GM23338 (cell line): ENCODE data around the gene RFXAP. TPM values are rescaled to one million over a fixed set of nuclear protein-coding genes. Genes with fewer than 3 reads are reported as not detected.

Experiments used
- ATAC-seq: fragments of 200-7000 bp; cut with Tn5 transposase; 3 replicates; pipeline ENCODE4 v1.9.1; 2020
- DNase-seq: peaks from one replicate; pipeline ENCODE4 v3.0.0-alpha.2; 2015; ENCODE audit warnings: low spot score
- H2AFZ ChIP-seq: fragments of 200-600 bp; sonication (generic); 2 replicates; pipeline ENCODE4 v1.8.0; 2016; ENCODE audit warnings: antibody characterized with exemption, mild to moderate bottlenecking, moderate library complexity
- H3F3A ChIP-seq: fragments of 200-600 bp; sonication (generic); replicated peaks from 2 replicates; pipeline ENCODE4 v1.8.0; 2017; ENCODE audit warnings: antibody characterized with exemption, mixed run types, low read depth
- H3K27ac ChIP-seq: fragments of 200-600 bp; sonication (generic); 2 replicates; pipeline ENCODE4 v1.6.1; 2016; ENCODE audit warnings: low read depth
- H3K27me3 ChIP-seq: fragments of 200-600 bp; sonication (generic); 2 replicates; pipeline ENCODE4 v1.8.0; 2016; ENCODE audit warnings: mild to moderate bottlenecking, mixed run types, moderate library complexity; ENCODE audit not compliant: insufficient read depth
- H3K36me3 ChIP-seq: fragments of 200-600 bp; sonication (generic); 2 replicates; pipeline ENCODE4 v1.8.0; 2016; ENCODE audit warnings: mild to moderate bottlenecking; ENCODE audit not compliant: insufficient read depth
- H3K4me1 ChIP-seq: fragments of 200-600 bp; sonication (generic); 2 replicates; pipeline ENCODE4 v1.8.0; 2016; ENCODE audit warnings: mild to moderate bottlenecking, moderate library complexity; ENCODE audit not compliant: insufficient read depth
- H3K4me2 ChIP-seq: fragments of 200-600 bp; sonication (generic); 2 replicates; pipeline ENCODE4 v1.7.1; 2017; ENCODE audit warnings: mixed run types
- H3K4me3 ChIP-seq: fragments of 200-600 bp; sonication (generic); 2 replicates; pipeline ENCODE4 v1.6.1; 2016; ENCODE audit warnings: mixed run types
- H3K79me2 ChIP-seq: fragments of 200-600 bp; sonication (generic); replicated peaks from 2 replicates; pipeline ENCODE4 v1.8.0; 2017; ENCODE audit warnings: mild to moderate bottlenecking; ENCODE audit not compliant: insufficient read depth
- H3K9me2 ChIP-seq: fragments of 200-600 bp; sonication (generic); 2 replicates; pipeline ENCODE4 v1.8.0; 2017; ENCODE audit not compliant: insufficient read depth
- H4K20me1 ChIP-seq: fragments of 200-600 bp; sonication (generic); replicated peaks from 2 replicates; pipeline ENCODE4 v1.8.0; 2017; ENCODE audit warnings: mild to moderate bottlenecking; ENCODE audit not compliant: insufficient read depth
- H3K27ac Mint-ChIP-seq: 2 replicates; pipeline ENCODE4 v1.8.0; 2020; ENCODE audit warnings: inconsistent platforms, mild to moderate bottlenecking, moderate library complexity, mixed read lengths
- H3K27me3 Mint-ChIP-seq: 3 replicates; pipeline ENCODE4 v1.8.0; 2022; ENCODE audit warnings: low read depth, mild to moderate bottlenecking, moderate library complexity, mixed read lengths, inconsistent platforms; ENCODE audit not compliant: insufficient read depth, poor library complexity
- H3K36me3 Mint-ChIP-seq: 3 replicates; pipeline ENCODE4 v1.8.0; 2021; ENCODE audit warnings: low read depth, mild to moderate bottlenecking, inconsistent platforms, moderate library complexity, mixed read lengths
- H3K4me1 Mint-ChIP-seq: 3 replicates; pipeline ENCODE4 v1.8.0; 2020; ENCODE audit warnings: mild to moderate bottlenecking, inconsistent platforms, mixed read lengths
- H3K4me3 Mint-ChIP-seq: 3 replicates; pipeline ENCODE4 v1.8.0; 2021; ENCODE audit warnings: moderate library complexity, mild to moderate bottlenecking, inconsistent platforms, mixed read lengths
- H3K9me3 Mint-ChIP-seq: 3 replicates; pipeline ENCODE4 v1.8.0; 2020; ENCODE audit warnings: moderate library complexity, mild to moderate bottlenecking, inconsistent platforms, mixed read lengths
- CREB1 ChIP-seq: fragments of 250-450 bp; sonication (Bioruptor Pico); IDR thresholded peaks from 2 replicates; pipeline ENCODE4 v1.5.0; 2020; ENCODE audit warnings: low read depth, mild to moderate bottlenecking, moderate library complexity
- EZH2 ChIP-seq: fragments of 200-600 bp; sonication (generic); IDR thresholded peaks from one replicate; pipeline ENCODE4 v1.8.0; 2017; ENCODE audit warnings: antibody characterized with exemption, mild to moderate bottlenecking, low read depth; ENCODE audit not compliant: unreplicated experiment
- NANOG ChIP-seq: IDR thresholded peaks from 2 replicates; pipeline ENCODE4 v1.6.1; 2016; ENCODE audit warnings: antibody characterized with exemption, borderline replicate concordance
- POLR2AphosphoS5 ChIP-seq: IDR thresholded peaks from 2 replicates; pipeline ENCODE4 v1.6.1; 2016; ENCODE audit warnings: antibody characterized with exemption, low read depth
- STAT1 ChIP-seq: IDR thresholded peaks from one replicate; pipeline ENCODE4 v1.6.1; 2016; ENCODE audit warnings: antibody characterized with exemption; ENCODE audit not compliant: unreplicated experiment
- ZNF114 ChIP-seq: fragments of 250-450 bp; sonication (Bioruptor Pico); IDR thresholded peaks from 2 replicates; pipeline ENCODE4 v1.5.0; 2020; ENCODE audit warnings: mild to moderate bottlenecking, moderate library complexity
- ZNF331 ChIP-seq: fragments of 250-450 bp; sonication (Bioruptor Pico); IDR thresholded peaks from 2 replicates; pipeline ENCODE4 v1.5.0; 2020; ENCODE audit warnings: low read depth, mild to moderate bottlenecking, moderate library complexity
- polyA plus RNA-seq: library from polyadenylated mRNA; unstranded; fragments of >200 nt; fragmentation: Nextera tagmentation; extraction: Ambion mirVana; gene quantifications from 2 replicates; pipeline ENCODE4 v1.2.1, GENCODE V29; 2016
- total RNA-seq: library from RNA; depleted of rRNA; stranded (reverse); fragments of >200 nt; shearing (Covaris generic); gene quantifications from 2 replicates; pipeline ENCODE4 v1.2.3, GENCODE V29; 2014
- TF ChIP-seq, protein P1 (sequence below): IDR thresholded peaks from one replicate; pipeline ENCODE4 v1.6.1; 2018; ENCODE audit warnings: antibody characterized with exemption; ENCODE audit not compliant: unreplicated experiment
- TF ChIP-seq, protein P2 (sequence below): IDR thresholded peaks from 2 replicates; pipeline ENCODE4 v1.6.1; 2016; ENCODE audit warnings: antibody characterized with exemption
- TF ChIP-seq, protein P3 (sequence below): fragments of 250-450 bp; sonication (Bioruptor Pico); IDR thresholded peaks from 2 replicates; pipeline ENCODE4 v1.5.0; 2020; ENCODE audit warnings: mild to moderate bottlenecking, moderate library complexity

RFXAP gene
- total and polyA plus RNA-seq, 2 experiments from 2014 or later, result 6.3 to 8.5 TPM

DNA sequence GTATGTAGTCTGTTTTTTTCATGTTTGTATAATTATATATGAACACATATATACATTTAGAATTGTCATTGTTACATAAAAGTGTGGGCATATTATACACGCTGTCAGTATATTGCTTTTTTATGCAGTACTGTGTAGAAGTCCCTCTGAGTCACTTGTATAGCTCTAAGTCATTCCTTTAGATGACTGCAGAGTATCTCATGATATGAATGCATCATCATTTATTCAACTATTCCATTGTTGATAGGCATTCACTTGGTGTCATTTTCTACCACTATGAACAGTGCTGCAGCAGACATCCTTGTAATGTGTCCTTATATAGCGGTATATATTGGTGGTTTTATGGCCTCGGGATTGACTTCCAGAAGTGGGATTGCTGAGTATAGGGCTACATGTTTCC lies 15.3 kb downstream of the RFXAP start (continued):
- TF ChIP-seq, protein P1, sequence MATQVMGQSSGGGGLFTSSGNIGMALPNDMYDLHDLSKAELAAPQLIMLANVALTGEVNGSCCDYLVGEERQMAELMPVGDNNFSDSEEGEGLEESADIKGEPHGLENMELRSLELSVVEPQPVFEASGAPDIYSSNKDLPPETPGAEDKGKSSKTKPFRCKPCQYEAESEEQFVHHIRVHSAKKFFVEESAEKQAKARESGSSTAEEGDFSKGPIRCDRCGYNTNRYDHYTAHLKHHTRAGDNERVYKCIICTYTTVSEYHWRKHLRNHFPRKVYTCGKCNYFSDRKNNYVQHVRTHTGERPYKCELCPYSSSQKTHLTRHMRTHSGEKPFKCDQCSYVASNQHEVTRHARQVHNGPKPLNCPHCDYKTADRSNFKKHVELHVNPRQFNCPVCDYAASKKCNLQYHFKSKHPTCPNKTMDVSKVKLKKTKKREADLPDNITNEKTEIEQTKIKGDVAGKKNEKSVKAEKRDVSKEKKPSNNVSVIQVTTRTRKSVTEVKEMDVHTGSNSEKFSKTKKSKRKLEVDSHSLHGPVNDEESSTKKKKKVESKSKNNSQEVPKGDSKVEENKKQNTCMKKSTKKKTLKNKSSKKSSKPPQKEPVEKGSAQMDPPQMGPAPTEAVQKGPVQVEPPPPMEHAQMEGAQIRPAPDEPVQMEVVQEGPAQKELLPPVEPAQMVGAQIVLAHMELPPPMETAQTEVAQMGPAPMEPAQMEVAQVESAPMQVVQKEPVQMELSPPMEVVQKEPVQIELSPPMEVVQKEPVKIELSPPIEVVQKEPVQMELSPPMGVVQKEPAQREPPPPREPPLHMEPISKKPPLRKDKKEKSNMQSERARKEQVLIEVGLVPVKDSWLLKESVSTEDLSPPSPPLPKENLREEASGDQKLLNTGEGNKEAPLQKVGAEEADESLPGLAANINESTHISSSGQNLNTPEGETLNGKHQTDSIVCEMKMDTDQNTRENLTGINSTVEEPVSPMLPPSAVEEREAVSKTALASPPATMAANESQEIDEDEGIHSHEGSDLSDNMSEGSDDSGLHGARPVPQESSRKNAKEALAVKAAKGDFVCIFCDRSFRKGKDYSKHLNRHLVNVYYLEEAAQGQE, result no peak

DNA sequence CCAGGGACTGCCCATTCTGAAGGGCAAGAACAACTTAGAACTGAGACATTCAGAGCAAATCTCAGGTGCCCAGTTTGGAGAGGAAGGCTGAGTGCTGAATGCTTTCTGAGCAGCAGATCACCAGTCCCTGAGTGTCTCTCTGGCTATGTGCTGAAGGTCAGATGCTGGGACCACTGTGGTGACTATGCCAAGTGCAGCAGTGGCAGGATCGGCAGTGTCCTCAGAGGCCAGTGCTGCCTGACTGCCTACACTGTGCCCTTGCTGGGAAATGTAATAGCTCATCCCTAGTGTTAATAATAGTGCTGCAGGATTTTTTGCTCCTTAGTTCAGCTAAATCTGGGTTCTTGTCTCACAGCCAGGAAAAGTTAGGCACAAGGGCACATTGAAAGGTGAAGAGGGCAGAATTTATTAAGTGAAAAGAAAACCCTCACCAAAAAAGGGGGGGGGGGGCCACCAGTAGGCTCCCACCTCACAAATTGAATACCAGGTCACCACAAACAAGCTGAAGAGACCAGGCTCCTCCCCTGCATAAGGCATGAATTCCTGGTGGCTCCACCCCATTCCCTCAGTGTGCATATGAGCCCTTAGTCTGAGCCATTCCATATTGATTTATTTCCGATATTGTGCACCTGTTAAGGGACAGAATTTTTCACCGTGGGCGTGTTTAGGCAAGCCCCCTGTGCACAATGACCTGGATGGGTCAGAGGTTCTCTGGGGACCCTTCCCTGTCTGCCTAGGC lies 18.5 kb downstream of the RFXAP start:
- H3K4me1 ChIP-seq, result 0 out of 2 replicates have a peak, but pooled peaks cover 7% of the 10 kb centered on the region
- no peaks in the 10 kb centered on the region for H3K36me3 Mint-ChIP-seq
- H4K20me1 ChIP-seq, result no peaks in the 10 kb centered on the region
- H3K4me3 Mint-ChIP-seq, result no peak overlapping the region
- no peak overlapping the region for H3K4me2 ChIP-seq
- H3F3A ChIP-seq, result no peaks in the 10 kb centered on the region
- no peaks in the 10 kb centered on the region for H3K36me3 ChIP-seq
- DNase-seq (no peak), ATAC-seq (peak; percentile 41)
- H3K9me2 ChIP-seq, result no peaks in the 10 kb centered on the region
- no peak overlapping the region for H3K27ac ChIP-seq
- H2AFZ ChIP-seq, result no peak overlapping the region
- no peaks in the 10 kb centered on the region for H3K9me3 Mint-ChIP-seq
- H3K27me3 ChIP-seq, result no peaks in the 10 kb centered on the region
- H3K4me1 Mint-ChIP-seq, result peaks cover 21% of the 10 kb centered on the region
- H3K4me3 ChIP-seq, result no peak overlapping the region
- no peaks in the 10 kb centered on the region for H3K27me3 Mint-ChIP-seq
- H3K79me2 ChIP-seq, result no peaks in the 10 kb centered on the region
- peak overlapping the region; percentile 7; the same call in 1 of the 2 replicates for H3K27ac Mint-ChIP-seq
- TF ChIP-seq NANOG, result no peak
- TF ChIP-seq, protein P2, sequence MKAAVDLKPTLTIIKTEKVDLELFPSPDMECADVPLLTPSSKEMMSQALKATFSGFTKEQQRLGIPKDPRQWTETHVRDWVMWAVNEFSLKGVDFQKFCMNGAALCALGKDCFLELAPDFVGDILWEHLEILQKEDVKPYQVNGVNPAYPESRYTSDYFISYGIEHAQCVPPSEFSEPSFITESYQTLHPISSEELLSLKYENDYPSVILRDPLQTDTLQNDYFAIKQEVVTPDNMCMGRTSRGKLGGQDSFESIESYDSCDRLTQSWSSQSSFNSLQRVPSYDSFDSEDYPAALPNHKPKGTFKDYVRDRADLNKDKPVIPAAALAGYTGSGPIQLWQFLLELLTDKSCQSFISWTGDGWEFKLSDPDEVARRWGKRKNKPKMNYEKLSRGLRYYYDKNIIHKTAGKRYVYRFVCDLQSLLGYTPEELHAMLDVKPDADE, result no peak
- TF ChIP-seq, protein P1, result no peak
- TF ChIP-seq, protein P3, sequence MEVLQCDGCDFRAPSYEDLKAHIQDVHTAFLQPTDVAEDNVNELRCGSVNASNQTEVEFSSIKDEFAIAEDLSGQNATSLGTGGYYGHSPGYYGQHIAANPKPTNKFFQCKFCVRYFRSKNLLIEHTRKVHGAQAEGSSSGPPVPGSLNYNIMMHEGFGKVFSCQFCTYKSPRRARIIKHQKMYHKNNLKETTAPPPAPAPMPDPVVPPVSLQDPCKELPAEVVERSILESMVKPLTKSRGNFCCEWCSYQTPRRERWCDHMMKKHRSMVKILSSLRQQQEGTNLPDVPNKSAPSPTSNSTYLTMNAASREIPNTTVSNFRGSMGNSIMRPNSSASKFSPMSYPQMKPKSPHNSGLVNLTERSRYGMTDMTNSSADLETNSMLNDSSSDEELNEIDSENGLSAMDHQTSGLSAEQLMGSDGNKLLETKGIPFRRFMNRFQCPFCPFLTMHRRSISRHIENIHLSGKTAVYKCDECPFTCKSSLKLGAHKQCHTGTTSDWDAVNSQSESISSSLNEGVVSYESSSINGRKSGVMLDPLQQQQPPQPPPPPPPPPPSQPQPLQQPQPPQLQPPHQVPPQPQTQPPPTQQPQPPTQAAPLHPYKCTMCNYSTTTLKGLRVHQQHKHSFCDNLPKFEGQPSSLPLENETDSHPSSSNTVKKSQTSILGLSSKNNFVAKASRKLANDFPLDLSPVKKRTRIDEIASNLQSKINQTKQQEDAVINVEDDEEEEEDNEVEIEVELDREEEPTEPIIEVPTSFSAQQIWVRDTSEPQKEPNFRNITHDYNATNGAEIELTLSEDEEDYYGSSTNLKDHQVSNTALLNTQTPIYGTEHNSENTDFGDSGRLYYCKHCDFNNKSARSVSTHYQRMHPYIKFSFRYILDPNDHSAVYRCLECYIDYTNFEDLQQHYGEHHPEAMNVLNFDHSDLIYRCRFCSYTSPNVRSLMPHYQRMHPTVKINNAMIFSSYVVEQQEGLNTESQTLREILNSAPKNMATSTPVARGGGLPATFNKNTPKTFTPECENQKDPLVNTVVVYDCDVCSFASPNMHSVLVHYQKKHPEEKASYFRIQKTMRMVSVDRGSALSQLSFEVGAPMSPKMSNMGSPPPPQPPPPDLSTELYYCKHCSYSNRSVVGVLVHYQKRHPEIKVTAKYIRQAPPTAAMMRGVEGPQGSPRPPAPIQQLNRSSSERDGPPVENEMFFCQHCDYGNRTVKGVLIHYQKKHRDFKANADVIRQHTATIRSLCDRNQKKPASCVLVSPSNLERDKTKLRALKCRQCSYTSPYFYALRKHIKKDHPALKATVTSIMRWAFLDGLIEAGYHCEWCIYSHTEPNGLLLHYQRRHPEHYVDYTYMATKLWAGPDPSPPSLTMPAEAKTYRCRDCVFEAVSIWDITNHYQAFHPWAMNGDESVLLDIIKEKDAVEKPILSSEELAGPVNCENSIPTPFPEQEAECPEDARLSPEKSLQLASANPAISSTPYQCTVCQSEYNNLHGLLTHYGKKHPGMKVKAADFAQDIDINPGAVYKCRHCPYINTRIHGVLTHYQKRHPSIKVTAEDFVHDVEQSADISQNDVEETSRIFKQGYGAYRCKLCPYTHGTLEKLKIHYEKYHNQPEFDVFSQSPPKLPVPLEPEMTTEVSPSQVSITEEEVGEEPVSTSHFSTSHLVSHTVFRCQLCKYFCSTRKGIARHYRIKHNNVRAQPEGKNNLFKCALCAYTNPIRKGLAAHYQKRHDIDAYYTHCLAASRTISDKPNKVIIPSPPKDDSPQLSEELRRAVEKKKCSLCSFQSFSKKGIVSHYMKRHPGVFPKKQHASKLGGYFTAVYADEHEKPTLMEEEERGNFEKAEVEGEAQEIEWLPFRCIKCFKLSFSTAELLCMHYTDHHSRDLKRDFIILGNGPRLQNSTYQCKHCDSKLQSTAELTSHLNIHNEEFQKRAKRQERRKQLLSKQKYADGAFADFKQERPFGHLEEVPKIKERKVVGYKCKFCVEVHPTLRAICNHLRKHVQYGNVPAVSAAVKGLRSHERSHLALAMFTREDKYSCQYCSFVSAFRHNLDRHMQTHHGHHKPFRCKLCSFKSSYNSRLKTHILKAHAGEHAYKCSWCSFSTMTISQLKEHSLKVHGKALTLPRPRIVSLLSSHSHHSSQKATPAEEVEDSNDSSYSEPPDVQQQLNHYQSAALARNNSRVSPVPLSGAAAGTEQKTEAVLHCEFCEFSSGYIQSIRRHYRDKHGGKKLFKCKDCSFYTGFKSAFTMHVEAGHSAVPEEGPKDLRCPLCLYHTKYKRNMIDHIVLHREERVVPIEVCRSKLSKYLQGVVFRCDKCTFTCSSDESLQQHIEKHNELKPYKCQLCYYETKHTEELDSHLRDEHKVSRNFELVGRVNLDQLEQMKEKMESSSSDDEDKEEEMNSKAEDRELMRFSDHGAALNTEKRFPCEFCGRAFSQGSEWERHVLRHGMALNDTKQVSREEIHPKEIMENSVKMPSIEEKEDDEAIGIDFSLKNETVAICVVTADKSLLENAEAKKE (CRISPR knock-in tag), result no peak
- no peak for TF ChIP-seq STAT1
- TF ChIP-seq CREB1 (CRISPR knock-in tag), result no peak
- no peak for TF ChIP-seq EZH2
- no peak for TF ChIP-seq POLR2AphosphoS5
- no peak for TF ChIP-seq ZNF331 (CRISPR knock-in tag)
- TF ChIP-seq ZNF114 (CRISPR knock-in tag), result no peak
